ENCODE results near the gene TPRG1.

DNA sequence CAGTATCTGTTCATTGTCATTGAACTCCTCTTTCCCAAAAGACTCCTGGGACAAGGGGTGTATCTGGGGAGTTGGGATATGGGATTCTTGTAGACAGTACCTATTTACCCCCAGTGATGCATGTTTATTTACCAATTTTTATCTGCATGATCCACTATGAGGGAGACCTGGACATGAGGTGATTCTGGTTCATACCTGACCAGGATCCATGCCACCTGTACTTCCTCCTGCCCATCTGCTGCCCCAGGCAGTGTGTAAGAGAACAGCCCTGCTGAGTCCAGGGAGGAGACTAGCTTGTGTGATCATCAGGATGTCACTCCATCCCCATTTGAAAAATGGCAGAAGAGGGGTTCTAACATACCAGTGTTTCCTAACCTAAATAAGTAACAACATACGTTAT, 3.1 kb upstream of the TPRG1 start:
- TF ChIP-seq CTCF (IDR thresholded peaks at IDR 0.05) (no peak), POLR2AphosphoS5 (IDR thresholded peaks at IDR 0.05) (no peak), POLR2A (IDR thresholded peaks at IDR 0.05) (no peak)
